ENCODE results near the gene FAM171A1. TPM values are rescaled to one million over a fixed set of nuclear protein-coding genes. Genes with fewer than 3 reads are reported as not detected.

The FAM171A1 gene
- total and polyA plus RNA-seq, 2 donors (not counting 1 experiment from before 2014, with no cell fraction given), result 8.8 to 10.3 TPM

DNA sequence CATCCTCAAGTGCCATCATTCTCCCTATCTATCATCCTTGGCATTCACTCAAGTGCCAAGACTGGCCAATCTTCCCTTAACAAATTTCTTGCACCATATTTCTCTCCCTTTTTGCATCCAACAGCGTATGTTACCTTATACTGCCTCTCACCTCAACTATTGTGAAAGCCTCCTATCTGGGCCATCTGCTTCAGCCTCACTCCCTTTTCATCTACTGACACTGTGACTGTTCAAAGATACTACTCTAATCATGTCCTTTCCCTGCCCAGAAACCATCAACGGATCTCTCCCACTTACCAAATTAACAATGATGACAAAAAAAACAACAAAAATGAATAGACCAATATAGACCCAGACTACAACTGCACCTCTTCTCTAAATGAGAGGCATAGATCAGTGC is 112.0 kb downstream of the FAM171A1 start:
- no peak overlapping the region for H3K27ac ChIP-seq (ENCODE audit: insufficient read depth, low read length)
- H3K4me1 ChIP-seq (ENCODE audit: control insufficient read depth, extremely low read depth, insufficient read depth, low read length), result no peaks in the 10 kb centered on the region
- no peak overlapping the region for H3K9ac ChIP-seq (ENCODE audit: insufficient read depth, low read length)
- H3K4me2 ChIP-seq (ENCODE audit: extremely low read depth, insufficient read depth, low read length), result no peak overlapping the region
- TF ChIP-seq, protein P1, sequence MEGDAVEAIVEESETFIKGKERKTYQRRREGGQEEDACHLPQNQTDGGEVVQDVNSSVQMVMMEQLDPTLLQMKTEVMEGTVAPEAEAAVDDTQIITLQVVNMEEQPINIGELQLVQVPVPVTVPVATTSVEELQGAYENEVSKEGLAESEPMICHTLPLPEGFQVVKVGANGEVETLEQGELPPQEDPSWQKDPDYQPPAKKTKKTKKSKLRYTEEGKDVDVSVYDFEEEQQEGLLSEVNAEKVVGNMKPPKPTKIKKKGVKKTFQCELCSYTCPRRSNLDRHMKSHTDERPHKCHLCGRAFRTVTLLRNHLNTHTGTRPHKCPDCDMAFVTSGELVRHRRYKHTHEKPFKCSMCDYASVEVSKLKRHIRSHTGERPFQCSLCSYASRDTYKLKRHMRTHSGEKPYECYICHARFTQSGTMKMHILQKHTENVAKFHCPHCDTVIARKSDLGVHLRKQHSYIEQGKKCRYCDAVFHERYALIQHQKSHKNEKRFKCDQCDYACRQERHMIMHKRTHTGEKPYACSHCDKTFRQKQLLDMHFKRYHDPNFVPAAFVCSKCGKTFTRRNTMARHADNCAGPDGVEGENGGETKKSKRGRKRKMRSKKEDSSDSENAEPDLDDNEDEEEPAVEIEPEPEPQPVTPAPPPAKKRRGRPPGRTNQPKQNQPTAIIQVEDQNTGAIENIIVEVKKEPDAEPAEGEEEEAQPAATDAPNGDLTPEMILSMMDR (conservative IDR thresholded peaks at IDR 0.05 in 1 of 2, IDR thresholded peaks at IDR 0.05 in 1 of 2; ENCODE audit: low read depth in 1 of 2, low read length in 2 of 2), result no peak
- TF ChIP-seq EZH2 (IDR thresholded peaks at IDR 0.05; ENCODE audit: low read length, missing control alignments), result no peak
- no peak overlapping the region for H3K4me3 ChIP-seq (replicated peaks in 1 of 4; ENCODE audit: control extremely low read depth in 1 of 4, insufficient read depth in 1 of 4, low read depth in 3 of 4, low read length in 4 of 4)
- no peaks in the 10 kb centered on the region for H4K20me1 ChIP-seq (ENCODE audit: control insufficient read depth, extremely low read depth, insufficient read depth, low read length)
- no peak for DNase-seq (ENCODE audit: low read depth in 2 of 2)
- no peaks in the 10 kb centered on the region for H3K9me3 ChIP-seq (ENCODE audit: control insufficient read depth, insufficient read depth, low read depth, low read length)
- no peaks in the 10 kb centered on the region for H3K36me3 ChIP-seq (ENCODE audit: control insufficient read depth, insufficient read depth, low read length)
- no peaks in the 10 kb centered on the region for H3K79me2 ChIP-seq (ENCODE audit: control insufficient read depth, insufficient read depth, low read length)
- no peaks in the 10 kb centered on the region for H3K27me3 ChIP-seq (ENCODE audit: control insufficient read depth, insufficient read depth, low read length)
- H2AFZ ChIP-seq (ENCODE audit: low read length), result no peak overlapping the region

DNA sequence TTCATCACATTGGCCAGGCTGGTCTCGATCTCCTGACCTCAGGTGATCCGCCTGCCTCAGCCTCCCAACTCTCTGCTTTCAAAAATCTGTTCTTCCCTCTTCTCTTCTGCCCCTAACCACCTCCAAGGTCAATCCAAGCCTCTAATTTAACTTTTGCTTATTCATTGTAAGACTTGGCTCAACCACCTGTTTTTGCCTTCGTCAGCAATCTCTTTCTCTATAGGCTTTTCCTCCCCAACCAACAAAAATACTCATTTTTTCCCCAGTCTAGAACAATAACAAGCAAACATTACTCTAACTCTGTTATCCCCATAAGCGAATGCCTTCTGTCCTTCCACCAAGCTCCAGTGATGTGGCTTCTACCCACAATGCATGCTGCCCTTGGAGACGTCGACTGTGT is 112.8 kb downstream of the FAM171A1 start:
- Histone ChIP-seq H2AFZ (ENCODE audit: low read length) (no peak overlapping the region), H3K36me3 (ENCODE audit: control insufficient read depth, insufficient read depth, low read length) (no peaks in the 10 kb centered on the region), H3K9ac (ENCODE audit: insufficient read depth, low read length) (no peak overlapping the region), H3K9me3 (ENCODE audit: control insufficient read depth, insufficient read depth, low read depth, low read length) (no peaks in the 10 kb centered on the region), H3K79me2 (ENCODE audit: control insufficient read depth, insufficient read depth, low read length) (no peaks in the 10 kb centered on the region), H4K20me1 (ENCODE audit: control insufficient read depth, extremely low read depth, insufficient read depth, low read length) (no peaks in the 10 kb centered on the region), H3K27ac (ENCODE audit: insufficient read depth, low read length) (no peak overlapping the region), H3K4me3 (replicated peaks in 1 of 4; ENCODE audit: control extremely low read depth in 1 of 4, insufficient read depth in 1 of 4, low read depth in 3 of 4, low read length in 4 of 4) (no peak overlapping the region), H3K4me1 (ENCODE audit: control insufficient read depth, extremely low read depth, insufficient read depth, low read length) (no peaks in the 10 kb centered on the region), H3K27me3 (ENCODE audit: control insufficient read depth, insufficient read depth, low read length) (no peaks in the 10 kb centered on the region), H3K4me2 (ENCODE audit: extremely low read depth, insufficient read depth, low read length) (no peak overlapping the region)
- no peak for TF ChIP-seq EZH2 (IDR thresholded peaks at IDR 0.05; ENCODE audit: low read length, missing control alignments)
- TF ChIP-seq, protein P1 (conservative IDR thresholded peaks at IDR 0.05 in 1 of 2, IDR thresholded peaks at IDR 0.05 in 1 of 2; ENCODE audit: low read depth in 1 of 2, low read length in 2 of 2), result no peak
- no peak for DNase-seq (ENCODE audit: low read depth in 2 of 2)

DNA sequence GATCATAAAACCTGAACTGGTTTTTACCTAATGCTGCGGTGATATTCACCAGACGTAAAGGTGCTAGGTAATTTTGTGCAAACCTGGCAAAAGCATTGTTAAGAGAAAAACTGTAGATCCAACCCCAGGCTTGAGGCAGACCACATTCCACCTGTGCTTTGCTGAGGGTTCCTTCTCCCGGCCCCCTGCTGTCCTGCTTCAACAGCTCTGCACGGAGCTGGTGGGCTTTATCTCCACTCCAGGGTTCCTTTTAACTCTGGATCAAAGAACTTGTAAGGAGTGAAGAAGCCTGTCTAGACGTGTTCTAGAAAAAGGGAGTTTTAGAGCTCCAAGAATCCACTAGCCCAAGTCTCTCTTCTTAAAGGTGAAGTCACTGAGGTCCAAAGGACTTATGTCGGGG is 115.1 kb downstream of the FAM171A1 start:
- no peak for DNase-seq (ENCODE audit: low read depth in 2 of 2)
- TF ChIP-seq EZH2 (IDR thresholded peaks at IDR 0.05; ENCODE audit: low read length, missing control alignments), result no peak
- TF ChIP-seq, protein P1 (conservative IDR thresholded peaks at IDR 0.05 in 1 of 2, IDR thresholded peaks at IDR 0.05 in 1 of 2; ENCODE audit: low read depth in 1 of 2, low read length in 2 of 2), result no peak

More for the DNA sequence above, 115.1 kb downstream of the FAM171A1 start:
- Histone ChIP-seq H3K36me3 (ENCODE audit: control insufficient read depth, insufficient read depth, low read length) (no peaks in the 10 kb centered on the region), H4K20me1 (ENCODE audit: control insufficient read depth, extremely low read depth, insufficient read depth, low read length) (no peaks in the 10 kb centered on the region), H3K4me1 (ENCODE audit: control insufficient read depth, extremely low read depth, insufficient read depth, low read length) (no peaks in the 10 kb centered on the region), H3K9me3 (ENCODE audit: control insufficient read depth, insufficient read depth, low read depth, low read length) (no peaks in the 10 kb centered on the region), H3K4me3 (replicated peaks in 1 of 4; ENCODE audit: control extremely low read depth in 1 of 4, insufficient read depth in 1 of 4, low read depth in 3 of 4, low read length in 4 of 4) (no peak overlapping the region), H3K4me2 (ENCODE audit: extremely low read depth, insufficient read depth, low read length) (no peak overlapping the region), H3K27me3 (ENCODE audit: control insufficient read depth, insufficient read depth, low read length) (no peaks in the 10 kb centered on the region), H3K27ac (ENCODE audit: insufficient read depth, low read length) (no peak overlapping the region), H3K9ac (ENCODE audit: insufficient read depth, low read length) (no peak overlapping the region), H3K79me2 (ENCODE audit: control insufficient read depth, insufficient read depth, low read length) (no peaks in the 10 kb centered on the region), H2AFZ (ENCODE audit: low read length) (no peak overlapping the region)

All from fibroblast of lung (primary cell).